Spleen (tissue), 7 donors: ENCODE data around the gene FAM117B.

Experiments used
- CTCF ChIP-seq, 11 experiments: fragments of 200-600 bp in 7 of 11; fragments of 450-650 bp in 4 of 11; sonication (generic) in 4 of 11; IDR thresholded peaks in 8 of 11; conservative IDR thresholded peaks in 3 of 11; 1 replicate in 7 of 11; 2 replicates in 4 of 11; pipeline versions ENCODE4 v1.4.0 to v1.8.0; 2016 to 2021; ENCODE audit warnings: antibody characterized with exemption in 11 of 11, inconsistent platforms in 4 of 11, mild to moderate bottlenecking in 1 of 11
- POLR2A ChIP-seq, 3 donors: fragments of 450-650 bp; IDR thresholded peaks; one replicate each; pipeline ENCODE4 v1.5.1; 2017; ENCODE audit warnings: antibody characterized with exemption in 3 of 3, mild to moderate bottlenecking in 1 of 3
- POLR2AphosphoS5 ChIP-seq, 3 donors: sonication (generic); formaldehyde crosslinking; IDR thresholded peaks; one replicate each; pipeline ENCODE4 v1.5.1; 2017; ENCODE audit warnings: antibody characterized with exemption in 3 of 3
- donor health status: DM: no; HTN: no; CAD: no; lungs with moderate emphysema.
- donor health status: DM: no; HTN: no; CAD: no.
- donor health status: DM: no; HTN: no; CAD: no.

- TF ChIP-seq POLR2A (IDR thresholded peaks at IDR 0.05) (no peak), CTCF (IDR thresholded peaks at IDR 0.05 in 8 of 11, conservative IDR thresholded peaks at IDR 0.05 in 3 of 11) (no peak), POLR2AphosphoS5 (IDR thresholded peaks at IDR 0.05) (no peak)
These were observed 45.2 kb downstream of the FAM117B start for GRCh38 chr2:202679980-202680379.
